ENCODE measurements around the gene SLC29A4. TPM values are rescaled to one million over a fixed set of nuclear protein-coding genes. Genes with fewer than 3 reads are reported as not detected.
A peak's percentile ranks its signal among the peaks of the same experiment; 100 is the strongest.
"Not testable (repeated sequence)": the region's sequence is repeated elsewhere in the genome, so short reads cannot be mapped to it uniquely, and the experiment has no call there.

The SLC29A4 gene
- total RNA-seq, 1 donor from 2014 or later: 9.7 TPM

DNA sequence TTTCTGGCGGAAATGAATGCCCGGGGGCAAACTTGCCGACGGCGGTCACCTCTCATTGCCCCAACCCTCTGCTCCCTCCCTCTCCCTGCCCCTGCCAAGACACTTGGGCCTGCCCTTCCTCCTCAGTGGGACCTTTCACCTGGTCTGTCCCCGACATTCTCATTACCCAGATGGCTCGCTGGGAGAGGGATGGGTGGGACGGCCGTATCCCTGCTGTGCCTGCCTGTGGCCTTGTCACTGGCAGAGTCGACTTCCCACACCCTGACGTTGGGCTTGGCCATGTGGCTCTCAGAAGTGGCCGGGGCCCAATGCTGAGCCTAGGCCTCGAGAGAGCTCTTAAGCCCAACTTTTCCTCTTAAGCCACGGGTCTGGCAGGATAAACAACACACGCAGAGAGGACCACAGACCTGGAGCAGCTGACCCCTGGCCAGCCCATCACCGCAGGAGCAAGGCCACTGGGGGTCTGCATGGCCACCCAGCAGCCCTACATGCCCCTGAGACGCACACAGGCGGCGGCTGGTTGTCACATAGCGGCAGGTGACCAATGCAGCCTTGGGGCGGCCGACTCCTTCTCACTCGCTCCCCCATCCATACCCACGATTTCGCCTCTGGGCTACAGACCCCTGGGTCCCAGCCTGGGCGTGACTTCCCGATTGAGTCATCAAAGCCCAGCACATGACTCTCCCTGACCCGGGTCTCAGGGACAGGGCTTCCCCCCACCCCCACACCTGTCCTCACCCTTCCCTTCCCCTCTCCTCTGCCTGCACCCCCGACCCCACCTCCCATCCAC is 40.1 kb downstream of the SLC29A4 start:
- peaks cover 9% of the 10 kb centered on the region for H3K9me3 Mint-ChIP-seq (ENCODE audit: low read depth)
- H3K4me1 Mint-ChIP-seq (ENCODE audit: low read depth): peaks cover 8% of the 10 kb centered on the region
- H3K27me3 Mint-ChIP-seq (ENCODE audit: low read depth): no peaks in the 10 kb centered on the region
- H3K36me3 Mint-ChIP-seq (ENCODE audit: low read depth): peaks cover 38% of the 10 kb centered on the region
- no peak overlapping the region for H3K4me3 Mint-ChIP-seq (ENCODE audit: unreplicated experiment)
- TF ChIP-seq CTCF (IDR thresholded peaks at IDR 0.05): no peak
- DNase-seq (ENCODE audit: low spot score): no peak
- no peak overlapping the region for H3K27ac Mint-ChIP-seq (ENCODE audit: unreplicated experiment)

DNA sequence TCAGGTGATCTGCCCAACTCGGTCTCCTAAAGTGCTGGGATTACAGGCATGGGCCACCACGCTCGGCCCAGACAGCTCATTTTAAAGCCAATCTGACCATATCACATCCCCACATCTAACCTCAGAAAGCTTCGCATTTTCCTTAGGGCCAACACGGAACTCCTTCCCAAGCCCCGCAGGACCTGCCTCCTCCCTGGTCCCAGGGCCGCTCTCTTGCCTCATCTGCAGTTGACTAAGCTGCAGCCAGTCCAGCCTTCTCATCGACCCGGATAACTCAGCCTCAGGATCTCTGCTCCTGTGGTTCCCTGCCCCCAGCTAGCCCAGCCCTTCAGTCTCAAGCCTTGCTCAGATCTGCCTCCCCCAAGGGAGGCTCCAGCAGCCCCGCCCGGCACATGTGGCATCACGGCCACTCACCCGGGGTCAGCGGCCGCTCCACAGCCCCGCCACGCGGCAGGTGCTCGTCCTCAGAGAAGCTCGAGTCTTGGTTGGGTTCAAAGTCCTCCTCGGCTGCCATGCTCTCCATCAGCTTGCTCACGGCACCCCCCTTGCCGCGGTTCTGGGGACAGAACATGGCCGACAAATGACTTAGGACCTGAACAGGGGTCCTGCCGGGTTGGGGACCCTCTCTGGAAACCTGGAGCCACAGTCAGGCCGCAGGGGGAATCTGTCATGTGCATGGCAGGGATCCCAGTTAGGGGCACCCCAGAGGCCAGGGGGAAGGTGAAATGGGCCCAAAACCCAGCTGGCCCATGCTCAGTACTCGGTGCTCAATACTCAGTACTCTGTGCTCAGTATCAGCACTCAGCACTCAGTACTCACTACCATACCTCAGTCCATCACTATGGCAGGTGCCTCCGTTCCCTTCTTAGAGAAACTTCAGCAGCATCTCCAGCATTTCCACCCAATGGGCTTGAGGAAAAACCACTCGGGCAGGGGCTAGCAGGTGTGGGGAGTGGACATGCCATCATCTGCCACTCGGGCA is 41.3 kb downstream of the SLC29A4 start:
- not testable (repeated sequence) for H3K4me3 Mint-ChIP-seq (ENCODE audit: unreplicated experiment); H3K9me3 Mint-ChIP-seq (ENCODE audit: low read depth); H3K4me1 Mint-ChIP-seq (ENCODE audit: low read depth); DNase-seq (ENCODE audit: low spot score); H3K27me3 Mint-ChIP-seq (ENCODE audit: low read depth)
- Mint-ChIP-seq H3K36me3 (ENCODE audit: low read depth) (peaks cover 28% of the 10 kb centered on the region), H3K27ac (ENCODE audit: unreplicated experiment) (peak overlapping the region; percentile 8)

- no peak for TF ChIP-seq CTCF (IDR thresholded peaks at IDR 0.05)
- peaks cover 9% of the 10 kb centered on the region for H3K4me1 Mint-ChIP-seq (ENCODE audit: low read depth)
- H3K27me3 Mint-ChIP-seq (ENCODE audit: low read depth): no peaks in the 10 kb centered on the region
- peaks cover 19% of the 10 kb centered on the region for H3K36me3 Mint-ChIP-seq (ENCODE audit: low read depth)
- H3K9me3 Mint-ChIP-seq (ENCODE audit: low read depth): no peaks in the 10 kb centered on the region
- DNase-seq (ENCODE audit: low spot score): no peak
- H3K27ac Mint-ChIP-seq (ENCODE audit: unreplicated experiment): no peak overlapping the region
- H3K4me3 Mint-ChIP-seq (ENCODE audit: unreplicated experiment): no peak overlapping the region
Observed at GRCh38 chr7:5324961-5325360, 42.2 kb downstream of the SLC29A4 start.

- H3K4me3 Mint-ChIP-seq (ENCODE audit: unreplicated experiment): no peak overlapping the region
- peaks cover 18% of the 10 kb centered on the region for H3K36me3 Mint-ChIP-seq (ENCODE audit: low read depth)
- no peaks in the 10 kb centered on the region for H3K27me3 Mint-ChIP-seq (ENCODE audit: low read depth)
- peaks cover 9% of the 10 kb centered on the region for H3K4me1 Mint-ChIP-seq (ENCODE audit: low read depth)
- DNase-seq (ENCODE audit: low spot score): no peak
- no peaks in the 10 kb centered on the region for H3K9me3 Mint-ChIP-seq (ENCODE audit: low read depth)
- no peak overlapping the region for H3K27ac Mint-ChIP-seq (ENCODE audit: unreplicated experiment)
- TF ChIP-seq CTCF (IDR thresholded peaks at IDR 0.05): no peak
Observed at GRCh38 chr7:5330288-5330687, 47.5 kb downstream of the SLC29A4 start.

DNA sequence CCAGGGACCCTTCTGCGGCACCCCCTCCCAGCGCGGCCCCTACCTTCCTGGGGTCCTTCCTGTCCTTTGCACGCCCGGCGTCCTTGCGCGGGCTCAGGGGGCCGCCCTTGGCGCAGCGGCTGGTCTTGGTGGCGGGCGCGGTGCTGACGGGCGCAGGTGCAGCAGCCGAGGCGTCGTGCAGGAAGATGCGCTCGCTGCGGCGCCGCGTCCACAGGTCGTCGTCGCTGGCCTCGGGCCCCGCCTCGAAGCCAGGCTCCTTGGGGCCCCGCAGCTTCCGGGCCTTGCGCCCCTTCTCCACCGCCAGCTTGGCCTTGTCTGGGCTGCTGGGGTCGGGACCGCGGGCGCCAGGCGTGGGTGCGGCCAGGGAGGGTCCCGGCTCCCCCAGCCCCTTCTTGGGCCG is 49.8 kb downstream of the SLC29A4 start:
- Mint-ChIP-seq H3K9me3 (ENCODE audit: low read depth) (peaks cover 4% of the 10 kb centered on the region), H3K4me3 (ENCODE audit: unreplicated experiment) (no peak overlapping the region), H3K27ac (ENCODE audit: unreplicated experiment) (no peak overlapping the region), H3K36me3 (ENCODE audit: low read depth) (peaks cover 34% of the 10 kb centered on the region), H3K4me1 (ENCODE audit: low read depth) (peaks cover 3% of the 10 kb centered on the region), H3K27me3 (ENCODE audit: low read depth) (no peaks in the 10 kb centered on the region)
- no peak for DNase-seq (ENCODE audit: low spot score)
- no peak for TF ChIP-seq CTCF (IDR thresholded peaks at IDR 0.05)

All from chondrocyte (in vitro differentiated cells).